Middle frontal gyrus (tissue), 1 donor: ENCODE data around the gene SLC31A1.
"Not testable (repeated sequence)": the region's sequence is repeated elsewhere in the genome, so short reads cannot be mapped to it uniquely, and the experiment has no call there.

Experiments used
- DNase-seq: peaks from one replicate; pipeline ENCODE4 v3.0.0-alpha.2; 2015; ENCODE audit warnings: low spot score; ENCODE audit errors: extremely low spot score

Gene SLC31A1

DNA sequence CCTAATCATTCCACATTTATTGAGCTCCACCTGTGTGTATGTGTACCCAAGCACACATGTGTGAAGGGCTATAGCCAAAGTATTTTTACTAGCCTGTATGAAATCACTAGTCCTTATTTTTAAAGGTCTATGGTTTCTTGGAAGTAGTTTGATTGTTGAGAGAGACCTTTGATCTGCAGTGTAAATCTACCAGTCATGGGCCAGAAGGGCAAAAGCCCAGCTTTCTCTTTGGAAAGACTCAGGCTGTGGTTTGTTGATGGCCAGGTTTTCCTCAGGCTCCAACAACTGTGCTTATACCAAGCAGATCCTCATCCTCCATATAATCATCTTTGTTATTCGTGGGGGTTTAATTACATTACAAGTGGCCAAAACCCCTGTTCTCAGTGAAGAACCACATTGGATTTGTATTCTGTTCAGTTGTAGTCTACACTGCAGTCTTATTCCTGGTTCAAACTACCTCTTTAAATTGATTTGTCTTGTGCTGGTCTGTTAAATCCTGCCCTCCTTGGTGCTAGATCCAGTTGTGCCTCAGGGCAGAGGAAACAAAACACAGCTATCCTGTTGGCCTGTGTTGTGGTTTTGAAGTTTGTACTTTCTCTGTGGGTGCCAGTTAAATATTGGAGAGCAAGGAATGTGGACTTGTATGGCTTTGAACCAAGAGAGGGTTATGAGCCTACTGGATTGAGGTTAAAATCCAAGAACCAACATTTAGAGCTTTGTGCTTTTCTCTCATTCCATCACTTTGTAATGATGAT lies 40.8 kb downstream of the SLC31A1 start:
- no peak for DNase-seq

DNA sequence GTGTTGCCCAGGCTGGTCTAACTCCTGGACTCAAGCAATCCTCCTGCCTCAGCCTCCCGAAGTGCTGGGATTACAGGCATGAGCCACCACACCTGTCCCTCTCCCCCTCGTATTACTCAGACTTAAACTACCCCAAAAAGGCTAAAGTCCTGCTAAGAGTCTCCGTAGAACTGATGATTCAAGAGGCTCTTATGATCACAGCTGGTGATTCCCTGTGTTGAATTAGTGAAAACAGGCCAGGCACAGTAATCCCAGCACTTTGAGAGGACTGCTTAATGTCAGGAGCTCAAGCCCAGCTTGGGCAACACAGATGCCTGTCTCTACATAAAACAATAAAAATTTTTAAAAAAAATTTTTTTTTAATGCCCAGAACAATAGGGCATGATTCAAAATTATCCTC lies 44.8 kb downstream of the SLC31A1 start:
- DNase-seq: no peak

- DNase-seq: no peak
These were observed 46.7 kb downstream of the SLC31A1 start for GRCh38 chr9:113267911-113268566.

GRCh38 chr9:113269355-113269754 lies 48.0 kb downstream of the SLC31A1 start:
- DNase-seq: no peak

- no peak for DNase-seq
These were observed 48.5 kb downstream of the SLC31A1 start for GRCh38 chr9:113269871-113270270.

DNA sequence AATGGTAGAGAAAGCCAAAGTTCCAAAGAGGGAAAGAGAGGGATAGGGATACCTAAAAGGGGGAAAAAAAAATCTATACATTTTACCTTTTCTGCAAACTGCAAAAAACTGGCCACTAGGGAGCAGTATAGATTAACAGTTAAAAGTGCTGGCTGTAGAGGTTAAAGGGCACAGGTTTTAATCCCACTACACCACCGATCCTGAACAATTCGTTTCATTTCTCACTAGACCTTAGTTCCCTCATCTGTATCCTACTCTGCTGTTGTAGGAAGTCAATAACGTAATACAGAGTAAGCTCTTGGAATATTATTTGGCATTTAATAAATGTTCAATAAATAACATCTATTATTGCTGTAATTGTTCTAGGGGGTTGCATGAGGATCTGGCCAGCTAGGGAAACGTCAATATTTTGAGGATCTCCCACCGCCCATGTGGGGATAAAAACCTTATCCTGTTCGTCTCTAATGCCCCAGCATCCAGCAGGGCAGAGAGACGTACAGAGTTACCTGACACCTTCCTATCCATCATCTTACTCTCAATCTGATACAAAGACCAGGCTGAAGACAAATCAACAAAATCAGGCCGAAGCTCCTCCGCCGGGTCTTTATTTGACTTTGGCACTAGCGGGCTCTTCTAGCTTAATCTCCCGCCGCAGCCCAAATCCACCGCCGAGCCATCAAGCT lies 53.3 kb downstream of the SLC31A1 start:
- DNase-seq: peak; percentile 6

DNA sequence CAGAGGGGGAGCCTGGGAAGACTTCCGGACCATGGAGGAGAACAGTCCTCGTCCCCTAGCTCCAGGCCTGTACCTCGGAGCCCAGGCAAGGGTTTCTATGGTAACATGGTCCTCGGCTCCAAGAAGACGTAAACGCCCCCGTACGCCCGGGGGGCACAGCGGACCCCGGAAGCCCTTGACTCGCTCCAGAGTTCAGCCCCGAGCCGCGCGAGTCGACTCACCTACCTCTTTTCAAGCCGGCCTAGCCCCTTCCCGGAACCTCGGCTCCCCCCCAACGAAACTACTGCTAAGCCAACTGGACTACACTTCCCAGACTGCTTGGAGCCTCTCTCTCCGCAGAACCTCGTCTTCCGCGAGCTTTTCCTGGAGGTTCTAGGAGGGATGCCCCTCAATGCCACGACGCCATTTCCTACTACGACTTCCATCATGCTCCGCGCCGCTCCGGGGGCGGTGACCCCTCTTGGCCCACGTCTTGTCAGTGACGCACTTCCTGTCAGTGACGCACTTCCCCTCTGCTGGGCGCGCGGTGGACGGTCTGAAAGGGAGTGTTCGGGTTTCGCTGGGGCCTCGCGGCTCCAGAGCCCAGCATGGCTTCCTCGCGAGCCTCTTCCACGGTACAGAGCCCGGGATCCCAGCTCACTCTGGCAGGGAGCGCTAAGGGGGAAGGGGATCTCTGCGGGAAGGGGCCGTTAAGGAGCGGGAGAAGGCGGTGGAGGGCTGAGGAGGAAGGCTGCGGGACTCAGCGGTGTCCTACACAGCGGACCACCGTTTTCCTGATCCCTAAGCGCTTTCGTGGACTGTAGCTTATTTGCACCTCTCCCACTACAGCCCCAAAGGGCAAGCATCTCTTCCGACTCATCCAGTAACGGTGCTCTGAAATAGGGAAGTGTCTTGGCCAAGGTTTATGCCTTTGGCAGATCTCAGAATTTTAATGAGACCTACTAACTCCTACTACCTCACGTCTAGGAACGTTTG lies 54.1 kb downstream of the SLC31A1 start, which contains the start of the genes CDC26 and PRPF4:
Gene CDC26, minus strand, starts transcription at position 416 of the 975 bp plus-strand sequence. CDS start 3,065 bp downstream, outside the sequence.
Gene PRPF4, plus strand, starts transcription at position 502 of the 975 bp plus-strand sequence. Its CDS starts 86 bp downstream, at position 588.
- peak; percentile 93 for DNase-seq

GRCh38 chr9:113278840-113279239 lies 57.5 kb downstream of the SLC31A1 start:
- no peak for DNase-seq

DNA sequence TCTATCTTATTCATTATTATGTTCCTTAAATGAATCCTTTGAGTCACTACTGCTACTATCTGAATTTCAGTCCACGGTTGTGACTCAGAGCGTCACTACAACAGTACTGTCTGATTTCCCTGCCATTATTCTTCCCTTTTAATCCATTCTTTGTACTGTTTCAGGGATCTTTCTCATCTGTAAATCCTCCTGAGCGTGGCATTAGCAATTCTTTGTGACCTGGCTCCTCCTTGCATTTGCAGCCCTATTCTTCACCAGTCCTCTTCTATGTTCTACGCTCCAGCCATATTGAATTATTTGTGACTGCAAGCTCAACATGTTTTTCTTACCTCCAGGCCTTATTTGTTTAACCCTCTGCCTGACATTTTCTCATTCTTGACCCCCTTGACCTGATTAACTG lies 60.0 kb downstream of the SLC31A1 start:
- no peak for DNase-seq

DNA sequence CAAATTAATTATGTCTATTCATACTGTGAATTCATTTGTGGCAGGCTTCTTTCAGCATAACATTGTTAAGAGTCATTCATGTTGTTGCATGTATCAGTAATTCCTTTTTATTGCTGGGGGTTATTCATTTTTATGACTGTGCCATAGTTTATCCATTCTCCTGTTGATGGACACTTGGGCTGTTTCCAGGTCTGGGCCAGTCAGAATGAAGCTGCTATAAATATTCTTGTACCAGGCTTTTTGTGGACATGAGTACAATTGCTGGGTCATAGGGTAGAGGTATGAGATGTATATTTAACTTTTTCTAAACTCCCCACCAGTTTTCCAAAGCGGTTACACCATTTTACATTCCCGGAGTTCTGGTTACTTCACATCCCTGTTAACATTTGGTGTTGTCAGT lies 67.7 kb downstream of the SLC31A1 start:
- no peak for DNase-seq

GRCh38 chr9:113290052-113290607 lies 68.8 kb downstream of the SLC31A1 start:
- no peak for DNase-seq

GRCh38 chr9:113293285-113293878 lies 72.0 kb downstream of the SLC31A1 start:
- DNase-seq: no peak

- not testable (repeated sequence) for DNase-seq
These were observed 74.9 kb downstream of the SLC31A1 start for GRCh38 chr9:113296247-113296646.

GRCh38 chr9:113296796-113297558 lies 75.6 kb downstream of the SLC31A1 start:
- DNase-seq: no peak

DNA sequence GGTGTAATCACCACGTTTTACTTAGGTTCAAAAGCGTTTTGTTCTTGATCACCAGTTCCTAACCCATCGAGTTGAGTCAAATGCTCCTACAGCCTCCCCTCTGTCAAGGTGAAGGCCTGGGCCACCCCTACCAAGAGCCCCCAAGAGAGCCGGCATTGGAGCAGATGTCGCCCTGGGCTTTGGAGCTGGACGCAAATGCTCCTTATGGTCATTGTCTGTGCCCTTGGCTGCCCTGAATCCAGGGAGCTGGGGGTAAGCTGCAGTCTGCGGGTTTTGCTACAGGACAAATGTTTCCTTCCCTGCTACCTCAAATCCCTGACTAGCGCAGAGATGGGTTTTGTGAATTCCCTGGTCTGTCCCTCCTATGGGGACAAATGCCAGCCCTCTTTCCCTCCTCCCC lies 77.0 kb downstream of the SLC31A1 start:
- DNase-seq: no peak

GRCh38 chr9:113298924-113299770 lies 77.8 kb downstream of the SLC31A1 start:
- DNase-seq: no peak

DNA sequence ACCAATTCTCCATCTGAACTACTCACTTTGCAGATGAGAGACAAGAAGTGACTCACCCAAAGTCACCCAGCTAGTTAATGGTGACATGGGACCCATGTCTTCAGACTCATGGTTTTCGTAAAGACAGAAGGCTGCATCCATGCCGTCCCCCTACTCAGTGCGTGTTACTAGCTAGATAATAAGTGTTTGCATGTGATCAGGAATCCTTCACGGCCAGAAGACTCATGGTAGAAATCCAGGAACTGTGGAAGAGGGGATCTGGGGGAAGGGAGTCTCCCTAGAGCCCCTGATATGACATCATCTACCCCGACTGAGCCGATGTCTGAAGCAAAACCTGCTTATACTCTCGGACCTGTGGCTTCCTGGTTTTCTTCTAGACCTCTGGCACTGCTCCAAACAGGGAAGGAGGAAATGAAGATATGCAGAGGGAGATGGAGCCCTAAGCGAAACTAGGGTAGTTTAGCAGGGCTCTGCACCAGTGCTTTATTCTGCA lies 78.5 kb downstream of the SLC31A1 start:
- DNase-seq: no peak

- DNase-seq: no peak
These were observed 80.2 kb downstream of the SLC31A1 start for GRCh38 chr9:113301548-113301947.
